Activated CD4-positive, alpha-beta T cell treated with anti-CD3 and anti-CD28 coated beads for 36 hours (primary cell): Measurements from ENCODE around the gene C5AR2. TPM values are rescaled to one million over a fixed set of nuclear protein-coding genes. Genes with fewer than 3 reads are reported as not detected.
"Not testable (repeated sequence)": the region's sequence is repeated elsewhere in the genome, so short reads cannot be mapped to it uniquely, and the experiment has no call there.

Experiments
- ATAC-seq: fragments of 200-7000 bp; cut with Tn5 transposase; one replicate; pipeline ENCODE4 v1.10.0; 2021; ENCODE audit warnings: mild to moderate bottlenecking, moderate library complexity
- CTCF ChIA-PET: fragments of 350-600 bp; sonication (Branson Sonifier 250); formaldehyde crosslinking; loops from one replicate; lab custom pipeline; 2021; ENCODE audit warnings: antibody characterized with exemption; lab: Charles Lee
- POLR2A ChIA-PET: fragments of 350-600 bp; sonication (Branson Sonifier 250); formaldehyde crosslinking; loops from one replicate; lab custom pipeline; 2021; ENCODE audit warnings: antibody characterized with exemption, inconsistent platforms; lab: Charles Lee
- DNase-seq: peaks from one replicate; pipeline ENCODE4 v3.0.0-alpha.2; 2020
- H3K27ac Mint-ChIP-seq: one replicate; pipeline ENCODE4 v1.8.0; 2021; ENCODE audit warnings: mixed read lengths
- H3K27me3 Mint-ChIP-seq: one replicate; pipeline ENCODE4 v1.8.0; 2021; ENCODE audit warnings: mixed read lengths
- H3K36me3 Mint-ChIP-seq: one replicate; pipeline ENCODE4 v1.8.0; 2021; ENCODE audit warnings: low read depth, mixed read lengths
- H3K4me1 Mint-ChIP-seq: one replicate; pipeline ENCODE4 v1.8.0; 2021; ENCODE audit warnings: mixed read lengths
- H3K4me3 Mint-ChIP-seq: one replicate; pipeline ENCODE4 v1.8.0; 2021; ENCODE audit warnings: mild to moderate bottlenecking, moderate library complexity, mixed read lengths
- H3K9me3 Mint-ChIP-seq: one replicate; pipeline ENCODE4 v1.8.0; 2021; ENCODE audit warnings: low read depth, mixed read lengths
- intact Hi-C, 2 experiments: fragments of 100-400 bp; cut with DNase I in 1 of 2; cut with micrococcal nuclease in 1 of 2; formaldehyde crosslinking; loops; one replicate each; pipeline versions ENCODE4 v1.14.2 to v1.15.1; 2022 to 2024; cut with DNase I, micrococcal nuclease
- total RNA-seq, 2 experiments: library from RNA; stranded (reverse); gene quantifications; one replicate each; pipeline ENCODE4 v1.2.3, GENCODE V29; 2021

Gene C5AR2
- total RNA-seq, 2 experiments from 2014 or later, result not detected

DNA sequence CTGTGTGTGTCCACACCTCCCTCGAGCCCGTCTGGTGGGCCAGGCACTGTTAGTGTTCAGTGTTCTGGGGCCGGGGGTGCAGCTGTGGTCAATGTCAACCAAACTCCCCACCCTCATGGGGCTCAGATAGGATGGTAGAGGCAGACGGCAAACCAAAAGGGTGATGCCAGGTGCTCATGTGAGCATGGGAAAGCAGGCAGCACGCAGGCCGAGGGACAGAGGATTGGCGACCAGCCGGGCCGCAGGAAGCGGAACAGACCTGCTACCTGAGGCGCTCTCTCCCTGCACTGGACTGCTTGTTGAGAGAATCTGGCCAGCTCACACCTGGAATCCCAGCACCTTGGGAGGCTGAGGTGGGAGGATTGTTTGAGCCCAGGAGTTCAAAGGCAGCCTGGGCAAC lies 46.3 kb downstream of the C5AR2 start:
- Mint-ChIP-seq H3K9me3 (no peaks in the 10 kb centered on the region), H3K27ac (no peak overlapping the region), H3K36me3 (peaks cover 37% of the 10 kb centered on the region), H3K4me3 (no peak overlapping the region), H3K4me1 (peaks cover 10% of the 10 kb centered on the region), H3K27me3 (no peaks in the 10 kb centered on the region)
- ATAC-seq, result no peak
- DNase-seq, result no peak
- CTCF ChIA-PET, result interaction anchor here (0.6 kb wide), 1 partner anchor 223 kb away, joined by 3 read pairs; no protein-coding TSS in a partner anchor
- intact Hi-C loops, result no loop called here
- POLR2A ChIA-PET, result no interaction called here

DNA sequence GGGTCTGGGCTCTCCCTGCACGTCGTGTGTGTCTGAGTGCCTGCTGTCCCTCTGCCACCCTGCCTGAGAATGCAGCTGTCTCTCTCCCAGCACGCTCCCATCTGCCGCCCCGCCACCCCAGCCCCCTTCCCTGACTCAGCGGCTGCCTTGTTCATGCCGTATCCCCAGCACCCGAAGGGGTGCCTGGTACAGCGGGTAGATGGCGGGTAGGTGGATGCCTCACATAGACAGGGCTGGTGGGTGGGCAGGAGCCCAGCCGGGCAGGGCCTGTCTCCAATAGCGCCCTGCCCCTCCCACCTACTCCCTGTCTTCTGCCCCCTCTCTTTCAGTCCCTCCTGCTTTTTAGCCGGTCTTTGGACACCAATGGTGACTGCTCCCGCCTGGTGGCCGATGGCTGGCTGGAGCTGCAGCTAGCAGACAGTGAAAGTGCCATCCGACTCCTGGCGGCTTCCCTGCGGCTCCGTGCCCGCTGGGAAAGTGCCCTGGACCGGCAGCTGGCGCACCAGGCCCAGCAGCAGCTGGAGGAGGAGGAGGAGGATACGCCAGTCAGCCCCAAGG lies 47.5 kb downstream of the C5AR2 start:
- DNase-seq (no peak), ATAC-seq (no peak)
- no peak overlapping the region for H3K4me3 Mint-ChIP-seq
- CTCF ChIA-PET, result interaction anchor here (0.6 to 0.7 kb wide), 2 partner anchors 54 to 86 kb away, joined by 3 read pairs; no protein-coding TSS in a partner anchor
- H3K9me3 Mint-ChIP-seq, result no peaks in the 10 kb centered on the region
- H3K4me1 Mint-ChIP-seq, result peaks cover 13% of the 10 kb centered on the region
- POLR2A ChIA-PET, result no interaction called here
- H3K27ac Mint-ChIP-seq, result no peak overlapping the region
- peaks cover 35% of the 10 kb centered on the region for H3K36me3 Mint-ChIP-seq
- H3K27me3 Mint-ChIP-seq, result no peaks in the 10 kb centered on the region
- intact Hi-C loops, result no loop called here

DNA sequence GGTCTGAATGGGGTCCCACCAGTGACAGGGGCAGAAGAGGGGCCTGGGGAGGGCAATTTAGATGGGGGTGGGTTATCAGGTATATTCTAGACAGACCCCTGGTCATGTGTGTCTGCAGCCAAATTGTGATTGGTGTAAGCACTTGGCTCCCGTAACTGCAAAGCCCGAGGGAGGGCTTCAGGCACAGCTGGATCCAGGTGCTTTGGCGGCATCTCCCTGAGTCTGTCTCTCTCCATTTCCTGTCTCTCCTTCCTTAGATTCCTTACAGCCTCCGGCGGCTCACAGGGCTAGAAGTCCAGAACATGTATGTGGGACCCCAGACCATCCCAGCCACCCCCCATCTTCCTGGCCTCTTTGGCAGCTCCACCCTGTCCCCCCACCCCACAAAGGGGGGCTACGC lies 48.6 kb downstream of the C5AR2 start:
- Mint-ChIP-seq H3K36me3 (peaks cover 32% of the 10 kb centered on the region), H3K9me3 (no peaks in the 10 kb centered on the region), H3K27me3 (no peaks in the 10 kb centered on the region), H3K4me1 (peaks cover 13% of the 10 kb centered on the region), H3K4me3 (no peak overlapping the region), H3K27ac (no peak overlapping the region)
- DNase-seq, result no peak
- intact Hi-C loops, result no loop called here
- ATAC-seq, result no peak
- POLR2A ChIA-PET, result no interaction called here
- CTCF ChIA-PET, result interaction anchor here (0.7 kb wide), 1 partner anchor 53 kb away, joined by 3 read pairs; no protein-coding TSS in a partner anchor

DNA sequence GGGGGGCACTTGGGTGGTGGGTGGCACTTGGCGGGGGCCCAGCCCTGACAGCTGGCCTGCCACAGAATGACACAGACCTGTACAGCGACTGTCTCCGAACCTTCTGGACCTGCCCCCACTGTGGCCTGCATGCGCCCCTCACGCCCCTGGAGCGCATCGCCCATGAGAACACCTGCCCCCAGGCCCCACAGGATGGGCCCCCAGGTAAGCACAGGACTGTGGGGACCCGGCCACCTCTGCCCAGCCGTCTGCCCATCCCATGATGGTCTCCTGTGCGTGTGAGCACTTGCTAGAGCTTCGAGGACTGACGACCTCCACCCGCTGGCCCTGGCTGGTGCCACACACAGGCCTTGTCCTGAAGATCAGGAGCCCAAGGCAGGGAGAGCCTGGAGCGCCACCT lies 49.1 kb downstream of the C5AR2 start:
- Mint-ChIP-seq H3K4me1 (peaks cover 13% of the 10 kb centered on the region), H3K27ac (no peak overlapping the region), H3K9me3 (no peaks in the 10 kb centered on the region), H3K4me3 (no peak overlapping the region), H3K36me3 (peaks cover 30% of the 10 kb centered on the region), H3K27me3 (no peaks in the 10 kb centered on the region)
- CTCF ChIA-PET, result interaction anchor here (2.8 kb wide), 1 partner anchor 10 kb away, joined by 10 read pairs; no protein-coding TSS in a partner anchor
- POLR2A ChIA-PET, result no interaction called here
- intact Hi-C loops, result no loop called here
- ATAC-seq (no peak), DNase-seq (no peak)

DNA sequence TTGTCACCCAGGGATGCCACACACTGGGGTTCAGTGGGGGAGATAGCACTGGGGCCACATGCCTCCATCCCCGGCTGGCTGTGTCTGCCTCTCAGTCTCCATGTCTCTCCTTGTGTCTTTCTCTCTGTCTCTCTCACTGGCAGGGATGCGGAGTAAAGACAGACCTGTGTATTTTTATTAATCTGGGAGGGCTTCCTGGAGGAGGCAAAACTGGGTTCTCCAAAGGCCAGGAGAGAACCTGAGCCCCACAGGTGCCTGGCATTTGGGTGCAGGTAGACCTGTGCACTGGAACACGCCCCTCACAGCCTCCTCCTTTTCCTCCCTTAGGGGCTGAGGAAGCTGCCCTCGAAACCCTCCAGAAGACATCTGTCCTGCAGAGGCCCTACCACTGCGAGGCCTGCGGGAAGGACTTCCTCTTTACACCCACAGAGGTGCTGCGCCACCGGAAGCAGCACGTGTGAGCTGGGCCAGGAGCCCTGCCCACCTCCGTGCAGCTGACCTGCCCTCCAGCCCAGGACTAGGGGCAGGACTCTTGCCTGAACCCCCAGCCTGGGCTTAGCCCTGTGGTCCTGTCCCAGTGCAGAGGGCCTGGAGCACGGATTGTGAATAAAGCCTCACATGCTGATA lies 49.8 kb downstream of the C5AR2 start:
- Mint-ChIP-seq H3K4me1 (peaks cover 13% of the 10 kb centered on the region), H3K36me3 (peaks cover 30% of the 10 kb centered on the region), H3K27ac (peak overlapping the region; percentile 43), H3K4me3 (no peak overlapping the region), H3K9me3 (no peaks in the 10 kb centered on the region), H3K27me3 (no peaks in the 10 kb centered on the region)
- peak; percentile 22 for DNase-seq
- intact Hi-C loops, result no loop called here
- CTCF ChIA-PET, result interaction anchor here (2.8 kb wide), 1 partner anchor 10 kb away, joined by 10 read pairs; no protein-coding TSS in a partner anchor
- no peak for ATAC-seq
- POLR2A ChIA-PET, result no interaction called here

DNA sequence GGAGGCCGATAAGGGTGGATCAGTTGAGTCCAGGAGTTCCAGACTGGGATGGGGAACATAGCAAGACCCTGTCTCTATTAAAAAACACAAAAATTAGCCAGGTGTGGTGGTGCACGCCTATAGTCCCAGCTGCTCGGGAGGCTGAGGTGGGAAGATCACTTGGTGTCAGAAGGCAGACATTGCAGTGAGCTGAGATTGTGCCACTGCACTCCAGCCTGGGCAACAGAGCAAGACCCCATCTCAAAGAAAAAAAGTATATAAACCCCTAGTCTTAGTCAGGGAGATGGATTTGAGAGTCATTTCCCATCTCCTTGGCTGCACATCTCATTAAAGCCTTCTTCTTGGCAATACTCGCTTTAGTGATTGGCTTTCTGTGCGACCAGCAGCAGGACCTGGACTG lies 51.9 kb downstream of the C5AR2 start:
- POLR2A ChIA-PET, result interaction anchor here (0.7 kb wide), 1 partner anchor 256 kb away, joined by 4 read pairs; no protein-coding TSS in a partner anchor
- ATAC-seq, H3K27ac Mint-ChIP-seq, H3K9me3 Mint-ChIP-seq, intact Hi-C loops, H3K27me3 Mint-ChIP-seq, DNase-seq, H3K4me3 Mint-ChIP-seq: not testable (repeated sequence)
- Mint-ChIP-seq H3K36me3 (peaks cover 25% of the 10 kb centered on the region), H3K4me1 (peaks cover 13% of the 10 kb centered on the region)
- CTCF ChIA-PET, result interaction anchor here (0.9 to 2.8 kb wide), 3 partner anchors 8 to 35 kb away, joined by 3 to 10 read pairs (median 3); partner anchors contain the start of gene DHX34

DNA sequence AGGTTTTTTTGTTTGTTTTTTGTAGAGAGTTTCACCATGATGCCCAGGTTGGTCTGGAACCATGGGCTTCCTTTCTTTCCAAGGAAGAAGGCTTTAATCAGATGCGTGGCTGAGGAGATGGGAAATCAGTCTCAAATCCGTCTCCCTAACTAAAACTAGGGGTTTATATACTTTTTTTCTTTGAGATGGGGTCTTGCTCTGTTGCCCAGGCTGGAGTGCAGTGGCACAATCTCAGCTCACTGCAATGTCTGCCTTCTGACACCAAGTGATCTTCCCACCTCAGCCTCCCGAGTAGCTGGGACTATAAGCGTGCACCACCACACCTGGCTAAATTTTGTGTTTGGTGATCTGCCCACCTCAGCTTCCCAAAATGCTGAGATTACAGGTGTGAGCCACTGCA lies 52.6 kb downstream of the C5AR2 start:
- H3K27ac Mint-ChIP-seq, H3K9me3 Mint-ChIP-seq, DNase-seq, H3K4me3 Mint-ChIP-seq, H3K27me3 Mint-ChIP-seq, ATAC-seq, intact Hi-C loops: not testable (repeated sequence)
- H3K36me3 Mint-ChIP-seq, result peaks cover 19% of the 10 kb centered on the region
- POLR2A ChIA-PET, result interaction anchor here (0.7 kb wide), 1 partner anchor 257 kb away, joined by 4 read pairs; no protein-coding TSS in a partner anchor
- H3K4me1 Mint-ChIP-seq, result peaks cover 13% of the 10 kb centered on the region
- CTCF ChIA-PET, result interaction anchor here (0.9 kb wide), 1 partner anchor 35 kb away, joined by 3 read pairs; the partner anchor contains the start of gene DHX34

DNA sequence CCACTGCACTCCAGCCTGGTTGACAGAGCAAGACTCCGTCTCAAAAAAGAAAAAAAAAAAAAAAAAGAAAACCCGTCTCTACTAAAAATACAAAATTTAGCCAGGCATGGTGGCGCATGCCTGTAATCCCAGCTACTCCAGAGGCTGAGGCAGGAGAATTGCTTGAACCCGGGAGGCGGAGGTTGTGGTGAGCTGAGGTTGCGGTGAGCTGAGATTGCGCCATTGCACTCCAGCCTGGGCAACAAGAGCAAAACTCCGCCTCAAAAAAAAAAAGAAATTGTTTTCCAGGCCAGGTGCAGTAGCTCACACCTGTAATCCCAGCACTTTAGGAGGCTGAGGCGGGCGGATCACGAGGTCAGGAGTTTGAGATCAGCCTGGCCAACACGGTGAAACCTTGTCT lies 54.6 kb downstream of the C5AR2 start:
- H3K9me3 Mint-ChIP-seq, H3K27me3 Mint-ChIP-seq, H3K27ac Mint-ChIP-seq, H3K36me3 Mint-ChIP-seq, CTCF ChIA-PET, POLR2A ChIA-PET, H3K4me3 Mint-ChIP-seq, intact Hi-C loops, ATAC-seq, H3K4me1 Mint-ChIP-seq, DNase-seq: not testable (repeated sequence)

DNA sequence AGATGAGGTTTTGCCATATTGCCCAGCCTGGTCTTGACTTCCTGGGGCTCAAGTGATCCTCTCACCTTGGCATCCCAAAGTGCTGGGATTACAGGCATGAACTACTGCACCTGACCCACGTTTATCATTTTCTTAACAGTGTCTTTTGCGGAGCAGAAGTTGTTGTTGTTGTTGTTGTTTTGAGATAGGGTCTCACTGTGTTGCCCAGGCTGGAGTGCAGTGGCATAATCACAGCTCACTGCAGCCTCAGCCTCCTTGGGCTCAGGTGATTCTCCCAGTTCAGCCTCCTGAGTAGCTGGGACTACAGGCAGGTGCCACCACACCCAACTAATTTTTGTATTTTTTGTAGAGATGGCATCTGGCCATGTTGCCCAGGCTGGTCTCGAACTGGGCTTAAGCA lies 55.6 kb downstream of the C5AR2 start:
- H3K36me3 Mint-ChIP-seq, CTCF ChIA-PET, H3K9me3 Mint-ChIP-seq, H3K4me1 Mint-ChIP-seq, H3K27ac Mint-ChIP-seq, H3K27me3 Mint-ChIP-seq, POLR2A ChIA-PET, intact Hi-C loops, ATAC-seq, H3K4me3 Mint-ChIP-seq, DNase-seq: not testable (repeated sequence)

DNA sequence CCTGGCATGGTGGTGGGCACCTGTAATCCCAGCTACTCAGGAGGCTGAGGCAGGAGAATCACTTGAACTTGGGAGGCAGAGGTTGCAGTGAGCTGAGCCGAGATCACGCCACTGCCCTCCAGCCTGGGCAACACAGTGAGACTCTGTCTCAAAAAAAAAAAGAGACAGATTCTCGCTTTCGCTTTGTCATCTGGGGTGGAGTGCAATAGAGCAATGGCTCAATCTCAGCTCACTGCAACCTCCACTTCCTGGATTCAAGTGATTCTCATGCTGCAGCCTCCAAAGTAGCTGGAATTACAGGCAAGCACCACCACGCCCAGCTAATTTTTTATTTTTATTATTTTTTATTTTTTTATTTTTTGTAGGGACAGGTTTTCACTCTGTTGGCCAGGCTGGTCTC lies 56.7 kb downstream of the C5AR2 start:
- H3K9me3 Mint-ChIP-seq, ATAC-seq, H3K4me3 Mint-ChIP-seq, intact Hi-C loops, H3K27me3 Mint-ChIP-seq, DNase-seq, H3K27ac Mint-ChIP-seq, H3K4me1 Mint-ChIP-seq, H3K36me3 Mint-ChIP-seq: not testable (repeated sequence)
- POLR2A ChIA-PET, result interaction anchor here (0.6 kb wide), 3 partner anchors 14 to 481 kb away, joined by 3 read pairs; partner anchors contain the start of gene DHX34
- CTCF ChIA-PET, result interaction anchor here (0.6 to 1.1 kb wide), 5 partner anchors 14 to 722 kb away, joined by 3 to 4 read pairs (median 3); partner anchors contain the start of genes DHX34 and PLA2G4C

DNA sequence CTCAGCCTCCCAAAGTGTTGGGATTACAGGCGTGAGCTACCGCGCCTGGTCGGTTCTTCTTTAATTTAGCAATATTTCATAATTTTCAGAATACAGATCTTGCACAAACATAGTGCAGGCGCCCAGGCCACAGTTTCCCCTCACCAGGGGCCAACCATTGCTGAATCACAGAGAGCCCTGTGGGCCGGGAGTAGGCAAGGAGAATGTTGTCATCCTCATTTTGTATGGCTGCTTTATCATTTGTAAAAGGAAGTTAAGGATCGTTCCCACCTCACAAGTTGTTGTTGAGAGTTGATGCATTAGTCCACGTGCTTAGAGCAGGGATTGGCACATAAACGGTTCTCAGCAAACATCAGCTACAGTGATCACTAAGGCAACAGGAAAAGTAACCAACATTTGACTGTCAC lies 57.2 kb downstream of the C5AR2 start:
- ChIA-PET POLR2A (interaction anchor here (0.6 kb wide), 1 partner anchor 15 kb away, joined by 3 read pairs; no protein-coding TSS in a partner anchor), CTCF (interaction anchor here (0.6 to 1.1 kb wide), 5 partner anchors 14 to 721 kb away, joined by 3 to 4 read pairs (median 3); partner anchors contain the start of genes DHX34 and PLA2G4C)
- H3K4me1 Mint-ChIP-seq, result no peaks in the 10 kb centered on the region
- H3K36me3 Mint-ChIP-seq, result no peaks in the 10 kb centered on the region
- no peak overlapping the region for H3K27ac Mint-ChIP-seq
- intact Hi-C loops, result no loop called here
- H3K27me3 Mint-ChIP-seq, result no peaks in the 10 kb centered on the region
- H3K4me3 Mint-ChIP-seq, result no peak overlapping the region
- H3K9me3 Mint-ChIP-seq, result no peaks in the 10 kb centered on the region
- no peak for ATAC-seq
- DNase-seq, result no peak
